SKM-1 (cell line): ENCODE measurements around the gene F2RL2.

Source experiments
- DNase-seq: peaks from one replicate; lab custom pipeline; 2025; ENCODE audit not compliant: unreplicated experiment; lab: John Stamatoyannopoulos, UW

The F2RL2 gene

GRCh38 chr5:76622973-76623596, at the start of gene F2RL2:
Gene F2RL2, minus strand, starts transcription at chr5:76623403. Its CDS starts 173 bp downstream, at chr5:76623230.
- DNase-seq: no peak

DNA sequence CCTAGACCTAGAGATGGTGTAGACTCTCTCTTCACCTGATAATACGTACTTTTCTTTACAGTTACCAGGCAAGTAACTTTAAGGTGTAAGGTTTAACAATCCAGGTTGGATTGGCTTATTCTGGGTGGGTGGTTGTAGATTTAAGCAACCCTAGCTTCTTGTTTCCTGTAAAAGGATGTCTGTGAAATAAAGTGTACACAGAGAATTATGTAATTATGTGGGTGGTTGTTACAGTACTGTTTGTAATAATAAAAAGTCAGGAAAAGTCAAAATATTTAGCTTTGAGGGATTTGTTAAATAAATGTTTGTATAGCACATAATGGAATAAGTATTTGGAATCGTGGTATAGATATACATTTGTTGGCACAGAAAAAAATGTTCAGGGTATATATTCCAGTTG, 49.0 kb upstream of the F2RL2 start:
- DNase-seq: no peak

- DNase-seq: no peak
Measured at GRCh38 chr5:76670508-76670907, 47.3 kb upstream of the F2RL2 start.

DNA sequence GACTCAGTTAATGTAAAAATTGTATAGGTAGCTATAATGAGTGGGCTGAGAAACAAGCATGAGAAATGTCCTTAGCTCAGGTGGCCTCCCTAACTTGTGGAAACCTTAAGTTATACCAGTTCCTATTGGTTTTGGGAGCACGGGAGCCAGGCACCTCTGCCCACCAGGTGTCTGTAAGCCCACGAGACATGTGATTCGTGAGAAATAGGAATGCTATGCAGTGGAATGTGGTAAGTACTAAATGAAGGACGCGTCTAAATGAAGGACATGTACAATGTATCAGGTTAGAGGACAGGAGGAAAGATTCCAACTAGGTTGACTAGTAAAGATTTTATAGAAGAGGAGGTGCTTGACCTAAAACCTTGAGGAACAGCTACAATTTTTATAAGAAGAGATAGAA, 46.0 kb upstream of the F2RL2 start:
- DNase-seq: no peak

GRCh38 chr5:76667495-76667894, 44.3 kb upstream of the F2RL2 start:
- no peak for DNase-seq

DNA sequence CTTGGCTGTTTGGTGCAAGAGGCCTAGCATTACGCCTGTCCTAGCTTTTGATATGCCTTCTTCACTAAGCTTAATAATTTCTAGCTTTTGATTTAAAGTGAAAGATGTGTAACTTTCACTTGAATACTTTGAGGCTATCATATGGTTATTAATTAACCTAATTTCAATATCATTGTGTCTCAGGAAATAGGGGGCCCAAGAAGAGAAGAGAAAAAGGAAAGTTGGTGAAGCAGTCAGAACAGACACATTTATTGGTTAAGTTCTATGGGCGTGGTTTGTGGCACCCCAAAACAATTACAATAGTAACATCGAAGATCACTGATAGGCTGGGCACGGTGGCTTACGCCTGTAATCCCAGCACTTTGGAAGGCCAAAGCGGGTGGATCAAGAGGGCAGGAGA, 40.9 kb upstream of the F2RL2 start:
- no peak for DNase-seq

DNA sequence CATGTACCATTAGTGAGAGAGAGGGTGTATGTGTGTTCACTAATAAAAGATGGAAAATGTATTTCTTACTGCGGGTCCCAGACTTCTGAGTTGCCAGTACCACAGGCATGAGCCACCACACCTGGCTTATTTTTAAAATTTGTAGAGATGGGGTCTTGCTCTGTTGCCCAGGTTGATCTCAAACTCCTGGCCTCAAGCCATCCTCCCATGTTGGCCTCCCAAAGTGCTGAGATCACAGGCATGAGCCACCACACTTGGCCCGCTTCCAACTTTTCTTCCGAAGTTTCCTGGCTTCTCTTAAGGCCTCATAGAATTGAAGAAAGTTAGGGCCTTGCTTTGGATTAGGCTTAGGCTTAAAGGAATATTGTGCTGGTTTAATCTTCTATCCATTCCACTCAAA, 40.4 kb upstream of the F2RL2 start:
- DNase-seq: no peak

DNA sequence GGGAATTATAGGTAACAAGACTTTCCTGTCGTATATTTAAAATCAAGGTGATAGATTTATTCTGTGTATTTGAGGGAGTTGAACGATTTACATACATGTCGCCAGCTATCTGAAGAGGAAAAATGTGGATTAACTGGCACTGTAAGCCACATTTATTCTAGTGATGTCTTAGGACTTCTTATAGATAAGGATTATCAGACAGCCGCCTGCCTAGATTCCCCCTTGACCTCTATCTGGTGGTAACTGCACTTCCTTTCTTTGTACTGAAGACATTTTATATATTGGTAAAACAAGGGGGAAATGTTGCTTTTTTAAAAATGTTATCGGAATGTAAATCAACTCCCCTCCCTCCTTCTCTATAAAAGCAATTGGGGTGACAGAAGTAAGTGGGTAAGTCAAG, 39.3 kb upstream of the F2RL2 start:
- DNase-seq: no peak

- no peak for DNase-seq
Measured at GRCh38 chr5:76660360-76660759, 37.2 kb upstream of the F2RL2 start.

DNA sequence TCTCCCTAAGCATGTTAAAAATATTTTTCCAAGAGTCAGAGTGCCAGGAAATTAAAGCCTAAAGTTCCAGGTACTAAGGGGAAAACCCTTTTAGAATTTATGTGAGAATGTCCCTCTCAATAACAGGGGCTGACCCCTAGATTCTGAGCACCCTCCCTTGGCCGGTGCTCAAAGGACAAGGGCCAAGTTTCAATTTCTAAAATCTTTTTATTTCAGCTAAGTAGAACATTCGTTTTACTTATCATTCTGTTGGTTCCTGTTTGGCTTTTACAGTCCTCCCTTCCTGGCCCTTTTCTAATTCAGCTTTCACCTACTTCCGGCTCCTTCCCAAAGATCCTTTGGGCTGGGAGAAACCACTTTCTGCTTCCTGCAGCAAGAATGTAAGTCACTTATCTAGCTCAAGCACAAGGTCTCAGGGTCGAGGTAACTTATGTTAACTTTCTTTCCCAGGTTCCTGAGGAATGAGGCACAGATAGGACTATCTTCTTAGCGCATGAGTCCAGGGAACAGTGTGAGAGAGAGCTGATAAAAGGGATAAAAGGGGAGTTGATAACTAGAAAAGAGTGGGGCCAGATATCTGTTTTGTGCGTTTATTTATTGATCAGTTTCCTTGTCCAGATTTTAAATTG, 34.6 kb upstream of the F2RL2 start:
- no peak for DNase-seq

GRCh38 chr5:76657091-76657490, 33.9 kb upstream of the F2RL2 start:
- DNase-seq: no peak

DNA sequence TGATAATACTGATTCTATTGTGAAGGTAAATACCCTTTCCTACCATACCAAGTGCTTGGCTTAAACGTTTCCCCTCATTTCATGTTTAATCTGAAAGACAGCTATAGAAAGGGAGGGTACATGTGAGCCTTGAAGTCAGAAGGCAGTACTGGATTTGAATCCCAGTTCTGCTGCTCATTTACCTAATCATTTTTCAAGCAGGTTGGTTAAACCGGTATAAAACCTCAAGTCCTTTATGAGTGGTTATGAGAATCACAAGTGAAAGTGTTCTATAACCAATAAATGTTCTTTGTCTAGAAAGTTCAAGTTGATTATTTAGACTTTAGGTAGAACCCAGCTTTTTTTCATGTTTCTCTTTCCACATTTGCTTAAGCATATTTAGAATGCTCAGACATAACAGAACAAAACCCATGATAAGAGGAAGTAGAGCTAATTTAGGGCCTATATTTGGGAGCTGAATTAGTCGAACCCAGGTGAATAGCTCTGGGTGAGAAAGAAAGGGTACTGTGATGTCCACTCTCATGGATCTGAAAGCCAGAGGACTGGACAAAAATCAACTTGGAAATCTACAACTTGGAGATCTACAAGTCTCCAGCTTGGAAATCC, 29.7 kb upstream of the F2RL2 start:
- DNase-seq: no peak

- DNase-seq: no peak
Measured at GRCh38 chr5:76649140-76649539, 25.9 kb upstream of the F2RL2 start.

DNA sequence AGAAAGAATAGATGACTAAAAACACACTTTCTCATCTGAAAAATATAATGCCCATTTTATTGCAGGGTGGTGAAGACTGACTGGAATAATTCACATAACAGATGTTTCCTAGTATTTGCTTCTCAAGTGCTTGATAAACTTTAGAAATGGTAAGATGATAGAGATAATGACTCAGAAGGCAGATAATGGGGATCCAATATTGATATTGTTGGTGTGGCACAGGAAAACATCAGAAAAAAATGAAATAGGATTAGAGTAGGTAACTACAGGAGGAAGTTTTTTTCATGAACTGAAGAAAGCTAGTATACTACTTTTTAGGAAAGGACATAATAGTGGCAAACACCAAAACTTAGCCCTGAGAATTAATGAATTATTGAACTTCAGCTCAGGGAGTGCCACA, 20.2 kb upstream of the F2RL2 start:
- no peak for DNase-seq

GRCh38 chr5:76642390-76643040, 19.3 kb upstream of the F2RL2 start:
- DNase-seq: no peak

DNA sequence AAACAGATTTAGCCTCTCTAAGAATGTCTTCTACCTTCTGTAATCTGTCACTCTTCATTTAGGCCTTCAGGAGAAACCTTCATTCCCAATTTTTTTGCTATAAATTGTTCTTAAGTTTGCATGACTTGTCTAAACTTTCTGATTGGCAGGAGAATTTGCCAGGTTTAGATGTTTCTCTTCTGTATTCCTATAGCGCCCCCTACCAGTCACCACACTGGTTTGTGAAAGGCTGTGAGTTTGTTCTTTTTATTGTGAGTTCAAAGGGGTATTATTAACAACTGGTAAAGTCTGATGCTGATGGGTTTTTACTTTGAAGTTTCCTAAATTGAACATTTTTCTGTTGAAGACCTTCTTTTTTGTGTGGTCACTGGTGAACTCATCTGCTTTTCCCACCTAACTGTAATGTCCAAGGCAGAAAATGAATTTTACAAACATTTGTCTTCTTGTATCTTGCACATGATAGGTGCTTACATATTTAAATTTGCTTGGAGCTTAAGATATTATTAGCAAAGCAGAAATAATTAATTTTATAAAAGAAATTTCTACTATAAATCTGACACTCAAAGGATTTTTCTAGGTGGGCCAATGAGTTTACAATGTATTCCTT, 18.4 kb upstream of the F2RL2 start:
- peak; percentile 14 for DNase-seq

DNA sequence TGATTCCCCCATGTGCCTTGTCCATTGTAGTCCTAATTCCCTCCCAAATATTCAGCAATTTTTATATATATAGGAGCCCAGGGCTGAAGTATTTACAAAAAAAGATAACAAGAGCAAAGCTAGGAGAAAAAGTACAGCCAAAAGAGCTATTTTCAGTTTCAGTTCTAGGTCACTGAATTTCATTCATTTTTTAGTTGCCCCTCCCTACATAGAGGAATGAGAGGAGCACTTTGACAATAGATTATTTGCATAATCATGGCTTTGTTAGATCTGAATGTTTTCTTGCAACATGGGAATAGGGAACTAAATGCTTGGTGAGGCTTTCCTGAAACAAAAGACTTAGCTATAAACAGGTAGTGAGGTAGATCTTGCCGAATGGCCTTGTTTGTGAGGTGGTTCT, 15.3 kb upstream of the F2RL2 start:
- no peak for DNase-seq

DNA sequence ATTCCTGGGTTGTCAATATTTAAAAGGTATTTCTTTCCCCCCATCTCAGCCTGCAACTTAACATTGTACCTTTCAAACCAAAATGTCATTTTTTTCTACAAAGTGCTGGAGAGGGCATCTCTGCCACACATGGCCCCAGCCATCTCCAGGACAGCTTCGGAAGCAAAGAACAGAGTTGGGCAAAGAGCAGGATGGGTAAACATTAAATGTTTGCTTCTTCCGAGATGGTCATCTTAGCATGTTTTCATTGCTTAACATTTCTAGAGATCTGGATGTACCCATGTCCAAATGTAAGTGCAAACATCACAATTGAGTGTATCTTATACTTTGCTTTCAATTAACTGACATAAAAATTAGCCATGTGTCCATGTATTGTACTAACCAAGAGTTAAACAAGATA, 14.3 kb upstream of the F2RL2 start:
- DNase-seq: no peak

DNA sequence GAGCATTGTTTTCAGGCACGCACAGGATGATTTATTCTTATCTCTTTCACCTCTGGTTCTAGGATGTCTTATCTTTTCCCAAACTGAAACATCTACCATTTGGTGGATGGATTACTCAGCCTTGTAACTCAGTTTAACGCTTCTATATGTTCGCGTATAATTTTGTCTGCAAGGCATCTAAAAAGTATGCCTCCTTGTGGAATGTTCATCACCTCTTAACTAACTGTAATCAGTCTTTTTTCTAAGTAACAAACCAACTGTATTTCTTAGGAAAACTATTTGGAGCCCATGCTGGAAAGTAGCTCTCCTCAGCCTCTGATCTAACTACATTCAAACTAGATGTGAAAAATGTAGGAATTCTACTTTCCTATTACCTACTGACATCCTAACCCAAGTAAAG, 11.5 kb upstream of the F2RL2 start:
- no peak for DNase-seq

GRCh38 chr5:76626738-76627137, 3.5 kb upstream of the F2RL2 start:
- no peak for DNase-seq

DNA sequence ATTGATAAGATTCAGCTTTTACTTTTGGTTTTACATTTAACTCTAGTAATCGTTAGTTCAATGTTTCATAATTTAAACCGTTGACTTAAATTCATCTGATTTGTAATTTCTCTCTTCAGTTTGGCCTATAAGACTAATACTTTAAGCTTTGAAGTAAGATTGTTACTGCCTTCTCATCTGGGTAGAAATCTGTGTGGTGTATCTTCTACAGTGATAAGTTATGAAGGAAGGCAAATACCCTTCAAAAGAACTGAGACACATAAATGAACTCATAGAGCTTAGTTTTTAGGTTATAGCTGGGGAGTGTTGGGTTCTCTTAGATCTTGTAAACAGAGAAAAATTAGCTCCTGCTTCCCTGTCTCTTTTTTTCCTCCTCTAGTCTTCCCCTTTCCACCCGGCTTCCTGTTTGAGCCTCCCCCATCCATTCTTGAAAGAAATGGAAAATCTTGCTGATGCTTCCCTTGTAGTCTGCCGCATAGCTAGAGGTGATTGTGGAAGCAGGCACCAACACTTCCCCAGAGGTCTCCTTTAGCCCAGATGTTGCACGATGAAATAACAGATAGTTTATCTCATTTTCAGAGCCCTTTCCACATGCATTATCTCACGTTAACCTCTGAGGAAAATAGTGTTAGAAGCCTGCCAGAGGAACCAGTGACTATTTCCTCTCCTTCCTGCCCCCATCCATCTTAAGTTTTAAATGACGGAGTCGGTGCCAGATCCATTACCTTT, 2.0 kb upstream of the F2RL2 start:
- no peak for DNase-seq
